Activated CD4-positive, CD25-positive, alpha-beta regulatory T cell treated with anti-CD3 and anti-CD28 coated beads, Interleukin-2, amount 50 U/mL, for 24 hours (primary cell): ENCODE measurements around the gene NACAD.
"Not testable (repeated sequence)": the region's sequence is repeated elsewhere in the genome, so short reads cannot be mapped to it uniquely, and the experiment has no call there.

Experiments used
- ATAC-seq, 2 donors: fragments of 150-1000 bp; cut with Tn5 transposase; one replicate each; pipeline ENCODE4 v1.10.0; 2021; ENCODE audit warnings: mild to moderate bottlenecking in 1 of 2, moderate library complexity in 1 of 2

NACAD gene

GRCh38 chr7:45050198-45050597 is 38.6 kb downstream of the NACAD start:
- ATAC-seq = no peak

- peak; percentile 93 for ATAC-seq
These were observed 40.0 kb downstream of the NACAD start for GRCh38 chr7:45048748-45049147.

- ATAC-seq = no peak
These were observed 44.4 kb downstream of the NACAD start for GRCh38 chr7:45044338-45044737.

GRCh38 chr7:45039106-45039505 is 49.7 kb downstream of the NACAD start:
- no peak for ATAC-seq

- ATAC-seq = no peak
These were observed 50.9 kb downstream of the NACAD start for GRCh38 chr7:45037876-45038275.

- ATAC-seq = peak; percentile 57 to 75
These were observed 52.0 kb downstream of the NACAD start for GRCh38 chr7:45036796-45037195.

- no peak for ATAC-seq
These were observed 52.5 kb downstream of the NACAD start for GRCh38 chr7:45036317-45036716.

- peak in 1 of 2 donors; percentile 21 for ATAC-seq
These were observed 52.9 kb downstream of the NACAD start for GRCh38 chr7:45035893-45036292.

GRCh38 chr7:45035371-45035770 is 53.4 kb downstream of the NACAD start:
- ATAC-seq = no peak

- not testable (repeated sequence) for ATAC-seq
These were observed 54.1 kb downstream of the NACAD start for GRCh38 chr7:45034710-45035109.

- ATAC-seq = no peak
These were observed 54.9 kb downstream of the NACAD start for GRCh38 chr7:45033931-45034290.

- ATAC-seq = peak; percentile 42 to 49
These were observed 55.4 kb downstream of the NACAD start for GRCh38 chr7:45033261-45033930.

- ATAC-seq = no peak
These were observed 56.3 kb downstream of the NACAD start for GRCh38 chr7:45032421-45032820.

GRCh38 chr7:45031829-45032228 is 56.9 kb downstream of the NACAD start:
- ATAC-seq = no peak
